Endodermal cell (in vitro differentiated cells): ENCODE measurements around the gene CNTROB. TPM values are rescaled to one million over a fixed set of nuclear protein-coding genes. Genes with fewer than 3 reads are reported as not detected.
A peak's percentile ranks its signal among the peaks of the same experiment; 100 is the strongest.

Experiments used
- DNase-seq: peaks from one replicate; pipeline ENCODE4 v3.0.0-alpha.2; 2017
- H3K27ac ChIP-seq: 2 replicates; pipeline ENCODE4 v1.5.1; 2013; ENCODE audit warnings: mild to moderate bottlenecking, low read depth, low read length, moderate library complexity
- H3K27me3 ChIP-seq: 2 replicates; pipeline ENCODE4 v1.6.1; 2013; ENCODE audit warnings: mild to moderate bottlenecking, low read length, moderate library complexity; ENCODE audit not compliant: insufficient read depth, control insufficient read depth, poor library complexity, severe bottlenecking
- H3K36me3 ChIP-seq: 2 replicates; pipeline ENCODE4 v1.7.0; 2013; ENCODE audit warnings: mild to moderate bottlenecking, low read length, moderate library complexity; ENCODE audit not compliant: control insufficient read depth, insufficient read depth
- H3K4me1 ChIP-seq: one replicate; pipeline ENCODE4 v1.7.0; 2013; ENCODE audit warnings: low read length; ENCODE audit not compliant: control insufficient read depth, insufficient read depth
- H3K4me3 ChIP-seq: 2 replicates; pipeline ENCODE4 v1.5.1; 2013; ENCODE audit warnings: mild to moderate bottlenecking, low read length, moderate library complexity
- H3K9ac ChIP-seq: 2 replicates; pipeline ENCODE4 v1.6.1; 2013; ENCODE audit warnings: mild to moderate bottlenecking, low read length, moderate library complexity; ENCODE audit not compliant: poor library complexity, severe bottlenecking; ENCODE audit errors: extremely low read depth
- H3K9me3 ChIP-seq: 2 replicates; pipeline ENCODE4 v1.6.1; 2013; ENCODE audit warnings: mild to moderate bottlenecking, low read length, moderate library complexity; ENCODE audit not compliant: control insufficient read depth
- H3K27ac Mint-ChIP-seq: 2 replicates; pipeline ENCODE4 v1.8.0; 2020; ENCODE audit warnings: mixed read lengths
- H3K27me3 Mint-ChIP-seq: 2 replicates; pipeline ENCODE4 v1.8.0; 2021; ENCODE audit warnings: mild to moderate bottlenecking, mixed read lengths; ENCODE audit not compliant: insufficient read depth
- H3K36me3 Mint-ChIP-seq: 2 replicates; pipeline ENCODE4 v1.8.0; 2020; ENCODE audit warnings: low read depth, mixed read lengths
- H3K4me1 Mint-ChIP-seq: 2 replicates; pipeline ENCODE4 v1.8.0; 2020; ENCODE audit warnings: mixed read lengths
- H3K4me3 Mint-ChIP-seq: 2 replicates; pipeline ENCODE4 v1.8.0; 2020; ENCODE audit warnings: mild to moderate bottlenecking, moderate library complexity, mixed read lengths
- H3K9me3 Mint-ChIP-seq: 2 replicates; pipeline ENCODE4 v1.8.0; 2020; ENCODE audit warnings: mild to moderate bottlenecking, mixed read lengths
- CTCF ChIP-seq: fragments of 200-600 bp; sonication (generic); conservative IDR thresholded peaks from 2 replicates; pipeline ENCODE4 v1.5.0; 2021; ENCODE audit warnings: antibody characterized with exemption, mild to moderate bottlenecking
- WGBS, 2 experiments: methylation state at CpG; one replicate each; pipeline versions ENCODE4 v1.1.5 to v1.1.7; 2013; ENCODE audit warnings: missing lambda C conversion rate in 2 of 2, mixed read lengths in 1 of 2; ENCODE audit not compliant: insufficient coverage in 1 of 2, insufficient read length in 1 of 2; 5-methylcytosine and 5-hydroxymethylcytosine counted together
- total RNA-seq, 2 donors: library from RNA; stranded (reverse); fragmentation: NEBNext Ultra II Directional in 1 of 2; extraction: Animal tissue kit (Norgen Biotek cat#: 25700) in 1 of 2; gene quantifications; 2 replicates in 1 of 2; 3 replicates in 1 of 2; pipeline ENCODE4 v1.2.1, GENCODE V29; 2021

CNTROB gene
- total RNA-seq, 2 donors from 2014 or later = 47.5 to 57.4 TPM

DNA sequence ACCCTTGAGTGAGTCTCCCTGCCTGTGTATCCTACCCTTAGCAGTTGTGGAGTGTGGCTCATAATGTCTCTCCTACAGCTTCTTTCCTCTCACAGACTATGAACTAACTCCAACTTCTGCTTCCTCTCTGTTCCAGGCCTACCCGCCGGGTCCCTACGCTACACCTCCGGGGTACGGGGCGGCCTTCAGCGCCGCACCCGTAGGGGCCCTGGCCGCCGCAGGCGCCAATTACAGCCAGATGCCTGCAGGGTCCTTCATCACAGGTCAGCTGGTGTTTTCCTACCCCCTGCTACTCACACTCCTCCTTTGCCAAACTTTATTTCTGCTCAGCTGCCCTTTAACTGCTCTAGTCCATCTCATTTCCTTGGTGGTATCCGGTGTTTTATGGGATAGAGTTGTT lies 21.3 kb upstream of the CNTROB start:
- Mint-ChIP-seq H3K4me3 (no peak overlapping the region), H3K27ac (no peak overlapping the region), H3K27me3 (peaks cover 16% of the 10 kb centered on the region), H3K4me1 (peaks cover 5% of the 10 kb centered on the region), H3K9me3 (no peaks in the 10 kb centered on the region), H3K36me3 (peaks cover 41% of the 10 kb centered on the region)
- DNase-seq = no peak
- H3K27me3 ChIP-seq = no peaks in the 10 kb centered on the region
- TF ChIP-seq CTCF = no peak
- no peaks in the 10 kb centered on the region for H3K4me1 ChIP-seq
- no peak overlapping the region for H3K9ac ChIP-seq
- no peak overlapping the region for H3K4me3 ChIP-seq
- peaks cover 42% of the 10 kb centered on the region for H3K36me3 ChIP-seq
- H3K9me3 ChIP-seq = no peaks in the 10 kb centered on the region
- H3K27ac ChIP-seq = no peak overlapping the region
- 95 to 97% methylated on average over 12 to 13 of the region's 13 CpGs for WGBS, 2 experiments

DNA sequence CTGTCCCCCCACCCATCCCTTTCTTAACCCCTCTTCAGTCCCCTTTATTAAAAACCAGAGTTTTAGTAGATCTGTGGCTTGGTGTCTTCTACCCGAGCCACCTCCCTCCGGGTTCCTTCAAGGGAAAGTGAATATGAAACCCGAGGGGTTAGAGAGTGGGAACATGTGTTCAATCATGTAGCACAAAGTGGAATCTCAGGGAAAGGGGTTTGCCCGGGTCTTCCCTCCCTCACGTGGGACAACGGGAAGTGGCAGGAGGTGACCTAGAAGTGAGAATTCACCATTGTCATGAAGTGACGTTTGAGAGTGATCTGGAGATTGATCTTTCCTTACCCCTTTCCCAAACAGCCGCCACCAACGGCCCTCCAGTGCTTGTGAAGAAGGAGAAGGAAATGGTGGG lies 20.9 kb upstream of the CNTROB start:
- H3K4me1 ChIP-seq = no peaks in the 10 kb centered on the region
- no peaks in the 10 kb centered on the region for H3K27me3 ChIP-seq
- H3K9me3 ChIP-seq = no peaks in the 10 kb centered on the region
- H3K36me3 ChIP-seq = peaks cover 38% of the 10 kb centered on the region
- no peak overlapping the region for H3K4me3 ChIP-seq
- no peak overlapping the region for H3K9ac ChIP-seq
- TF ChIP-seq CTCF = no peak
- H3K27ac ChIP-seq = no peak overlapping the region
- no peak for DNase-seq
- 86 to 90% methylated on average over 3 to 8 of the region's 9 CpGs for WGBS, 2 experiments
- Mint-ChIP-seq H3K9me3 (no peaks in the 10 kb centered on the region), H3K36me3 (peaks cover 39% of the 10 kb centered on the region), H3K27ac (no peak overlapping the region), H3K27me3 (peaks cover 17% of the 10 kb centered on the region), H3K4me1 (peaks cover 5% of the 10 kb centered on the region), H3K4me3 (no peak overlapping the region)

GRCh38 chr17:7912927-7913524 lies 19.0 kb upstream of the CNTROB start:
- peak; percentile 88 for TF ChIP-seq CTCF
- Histone ChIP-seq H3K4me3 (no peak overlapping the region), H3K36me3 (peaks cover 21% of the 10 kb centered on the region), H3K27ac (no peak overlapping the region), H3K4me1 (no peaks in the 10 kb centered on the region), H3K9me3 (no peaks in the 10 kb centered on the region), H3K27me3 (peaks cover 10% of the 10 kb centered on the region), H3K9ac (no peak overlapping the region)
- Mint-ChIP-seq H3K9me3 (no peaks in the 10 kb centered on the region), H3K27ac (no peak overlapping the region), H3K4me3 (no peak overlapping the region), H3K36me3 (peaks cover 23% of the 10 kb centered on the region), H3K4me1 (peaks cover 5% of the 10 kb centered on the region), H3K27me3 (peaks cover 37% of the 10 kb centered on the region)
- peak; percentile 74 for DNase-seq
- WGBS, 2 experiments = 30 to 75% methylated on average over 1 to 3 of the region's 3 CpGs
